ENCODE measurements around the gene SMOC2. TPM values are rescaled to one million over a fixed set of nuclear protein-coding genes. Genes with fewer than 3 reads are reported as not detected.

SMOC2 gene
- total RNA-seq, 3 donors from 2014 or later (not counting 1 experiment from before 2014, with no cell fraction given): not detected

- Mint-ChIP-seq H3K27me3 (ENCODE audit: low read depth in 2 of 2) (peaks cover 3 to 9% of the 10 kb centered on the region in 2 donors), H3K4me1 (no peaks in the 10 kb centered on the region), H3K9me3 (no peaks in the 10 kb centered on the region), H3K4me3 (no peak overlapping the region), H3K27ac (no peak overlapping the region), H3K36me3 (no peaks in the 10 kb centered on the region)
- TF ChIP-seq CTCF (IDR thresholded peaks at IDR 0.05): no peak
- H3K36me3 ChIP-seq (ENCODE audit: control insufficient read depth, insufficient read depth, low read length): no peaks in the 10 kb centered on the region
- intact Hi-C loops (cut with micrococcal nuclease): no loop called here
- no peak for DNase-seq
- WGBS (ENCODE audit: insufficient coverage): 84% methylated on average over 16 of the region's 16 CpGs
- H3K27me3 ChIP-seq (ENCODE audit: control insufficient read depth, insufficient read depth, low read length): no peaks in the 10 kb centered on the region
- no peak for ATAC-seq
- H3K9me3 ChIP-seq (ENCODE audit: control insufficient read depth, insufficient read depth, low read length): no peaks in the 10 kb centered on the region
- H3K27ac ChIP-seq (ENCODE audit: low read length): no peak overlapping the region
- H3K4me1 ChIP-seq (ENCODE audit: control insufficient read depth, insufficient read depth, low read length): no peaks in the 10 kb centered on the region
- H3K4me3 ChIP-seq (ENCODE audit: low read length): no peak overlapping the region
Observed at GRCh38 chr6:168495636-168496035, 54.7 kb downstream of the SMOC2 start.

- H3K4me3 Mint-ChIP-seq: no peak overlapping the region
- Histone ChIP-seq H3K27ac (ENCODE audit: low read length) (no peak overlapping the region), H3K9me3 (ENCODE audit: control insufficient read depth, insufficient read depth, low read length) (no peaks in the 10 kb centered on the region), H3K4me1 (ENCODE audit: control insufficient read depth, insufficient read depth, low read length) (no peaks in the 10 kb centered on the region), H3K36me3 (ENCODE audit: control insufficient read depth, insufficient read depth, low read length) (no peaks in the 10 kb centered on the region), H3K4me3 (ENCODE audit: low read length) (no peak overlapping the region), H3K27me3 (ENCODE audit: control insufficient read depth, insufficient read depth, low read length) (no peaks in the 10 kb centered on the region)
- no peak for ATAC-seq
- no peak for DNase-seq
- 85% methylated on average over 24 of the region's 24 CpGs for WGBS (ENCODE audit: insufficient coverage)
- H3K36me3 Mint-ChIP-seq: no peaks in the 10 kb centered on the region
- no peaks in the 10 kb centered on the region for H3K9me3 Mint-ChIP-seq
- intact Hi-C loops (cut with micrococcal nuclease): no loop called here
- H3K27ac Mint-ChIP-seq: no peak overlapping the region
- peaks cover 3 to 7% of the 10 kb centered on the region in 2 donors for H3K27me3 Mint-ChIP-seq (ENCODE audit: low read depth in 2 of 2)
- H3K4me1 Mint-ChIP-seq: no peaks in the 10 kb centered on the region
- no peak for TF ChIP-seq CTCF (IDR thresholded peaks at IDR 0.05)
Observed at GRCh38 chr6:168496139-168496996, 55.4 kb downstream of the SMOC2 start.

GRCh38 chr6:168496997-168497331, 56.0 kb downstream of the SMOC2 start:
- no peaks in the 10 kb centered on the region for H3K27me3 ChIP-seq (ENCODE audit: control insufficient read depth, insufficient read depth, low read length)
- no peak for TF ChIP-seq CTCF (IDR thresholded peaks at IDR 0.05)
- Mint-ChIP-seq H3K27ac (no peak overlapping the region), H3K27me3 (ENCODE audit: low read depth in 2 of 2) (peaks cover 5 to 9% of the 10 kb centered on the region in 2 donors), H3K4me1 (no peaks in the 10 kb centered on the region), H3K4me3 (no peak overlapping the region), H3K36me3 (no peaks in the 10 kb centered on the region), H3K9me3 (no peaks in the 10 kb centered on the region)
- no peak overlapping the region for H3K27ac ChIP-seq (ENCODE audit: low read length)
- no peak for DNase-seq
- no peaks in the 10 kb centered on the region for H3K36me3 ChIP-seq (ENCODE audit: control insufficient read depth, insufficient read depth, low read length)
- WGBS (ENCODE audit: insufficient coverage): 87% methylated on average over 10 of the region's 10 CpGs
- H3K4me1 ChIP-seq (ENCODE audit: control insufficient read depth, insufficient read depth, low read length): no peaks in the 10 kb centered on the region
- no peak for ATAC-seq
- intact Hi-C loops (cut with micrococcal nuclease): no loop called here
- H3K9me3 ChIP-seq (ENCODE audit: control insufficient read depth, insufficient read depth, low read length): no peaks in the 10 kb centered on the region
- H3K4me3 ChIP-seq (ENCODE audit: low read length): no peak overlapping the region

GRCh38 chr6:168497381-168497780, 56.4 kb downstream of the SMOC2 start:
- no peaks in the 10 kb centered on the region for H3K9me3 ChIP-seq (ENCODE audit: control insufficient read depth, insufficient read depth, low read length)
- Mint-ChIP-seq H3K9me3 (no peaks in the 10 kb centered on the region), H3K27me3 (ENCODE audit: low read depth in 2 of 2) (peaks cover 9 to 13% of the 10 kb centered on the region in 2 donors), H3K4me3 (no peak overlapping the region), H3K4me1 (no peaks in the 10 kb centered on the region), H3K27ac (no peak overlapping the region), H3K36me3 (no peaks in the 10 kb centered on the region)
- no peak overlapping the region for H3K27ac ChIP-seq (ENCODE audit: low read length)
- WGBS (ENCODE audit: insufficient coverage): 90% methylated on average over 15 of the region's 15 CpGs
- intact Hi-C loops (cut with micrococcal nuclease): no loop called here
- ATAC-seq (no peak), DNase-seq (no peak)
- no peaks in the 10 kb centered on the region for H3K27me3 ChIP-seq (ENCODE audit: control insufficient read depth, insufficient read depth, low read length)
- H3K4me3 ChIP-seq (ENCODE audit: low read length): no peak overlapping the region
- no peak for TF ChIP-seq CTCF (IDR thresholded peaks at IDR 0.05)
- H3K4me1 ChIP-seq (ENCODE audit: control insufficient read depth, insufficient read depth, low read length): no peaks in the 10 kb centered on the region
- no peaks in the 10 kb centered on the region for H3K36me3 ChIP-seq (ENCODE audit: control insufficient read depth, insufficient read depth, low read length)
